GM23338 (cell line): Measurements from ENCODE around the gene MYO5A.

Experiments used
- EZH2phosphoT487 ChIP-seq: fragments of 200-600 bp; sonication (generic); IDR thresholded peaks from one replicate; pipeline ENCODE4 v1.8.1; 2018; ENCODE audit warnings: antibody characterized with exemption; ENCODE audit not compliant: unreplicated experiment
- TF ChIP-seq, protein P1 (sequence below), 2 experiments: fragments of 200-600 bp in 1 of 2; sonication (generic) in 1 of 2; conservative IDR thresholded peaks; 2 replicates each; pipeline versions ENCODE4 v1.5.1 to v1.6.1; 2016 to 2017; ENCODE audit warnings: antibody characterized with exemption in 2 of 2, low read depth in 2 of 2, mild to moderate bottlenecking in 2 of 2, moderate library complexity in 1 of 2

DNA sequence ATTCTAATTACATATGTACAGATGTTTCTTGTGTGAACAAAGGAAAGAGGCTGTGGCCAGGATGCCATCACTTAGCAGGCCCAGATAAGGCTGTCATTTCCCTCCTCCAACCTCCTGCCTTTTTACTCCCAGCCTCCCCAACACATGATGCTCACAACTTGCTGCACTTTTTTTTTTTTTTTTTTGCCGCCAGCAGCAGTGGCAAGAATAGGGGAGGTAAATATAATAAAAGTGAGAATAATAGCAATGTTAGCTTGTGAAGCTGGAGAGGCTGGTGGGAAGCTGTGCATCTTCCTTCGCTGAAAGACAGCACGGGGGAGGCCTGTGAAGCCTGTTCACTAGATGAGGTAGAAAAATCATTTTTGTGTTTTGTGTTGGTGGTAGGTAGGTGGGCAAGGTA lies 190.6 kb downstream of the MYO5A start:
- TF ChIP-seq, protein P1, sequence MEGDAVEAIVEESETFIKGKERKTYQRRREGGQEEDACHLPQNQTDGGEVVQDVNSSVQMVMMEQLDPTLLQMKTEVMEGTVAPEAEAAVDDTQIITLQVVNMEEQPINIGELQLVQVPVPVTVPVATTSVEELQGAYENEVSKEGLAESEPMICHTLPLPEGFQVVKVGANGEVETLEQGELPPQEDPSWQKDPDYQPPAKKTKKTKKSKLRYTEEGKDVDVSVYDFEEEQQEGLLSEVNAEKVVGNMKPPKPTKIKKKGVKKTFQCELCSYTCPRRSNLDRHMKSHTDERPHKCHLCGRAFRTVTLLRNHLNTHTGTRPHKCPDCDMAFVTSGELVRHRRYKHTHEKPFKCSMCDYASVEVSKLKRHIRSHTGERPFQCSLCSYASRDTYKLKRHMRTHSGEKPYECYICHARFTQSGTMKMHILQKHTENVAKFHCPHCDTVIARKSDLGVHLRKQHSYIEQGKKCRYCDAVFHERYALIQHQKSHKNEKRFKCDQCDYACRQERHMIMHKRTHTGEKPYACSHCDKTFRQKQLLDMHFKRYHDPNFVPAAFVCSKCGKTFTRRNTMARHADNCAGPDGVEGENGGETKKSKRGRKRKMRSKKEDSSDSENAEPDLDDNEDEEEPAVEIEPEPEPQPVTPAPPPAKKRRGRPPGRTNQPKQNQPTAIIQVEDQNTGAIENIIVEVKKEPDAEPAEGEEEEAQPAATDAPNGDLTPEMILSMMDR (conservative IDR thresholded peaks at IDR 0.05; ENCODE audit: low read depth in 2 of 2) = no peak
- no peak for TF ChIP-seq EZH2phosphoT487
